Caki2 (cell line): ENCODE measurements around the gene NCBP1. TPM values are rescaled to one million over a fixed set of nuclear protein-coding genes. Genes with fewer than 3 reads are reported as not detected.
A peak's percentile ranks its signal among the peaks of the same experiment; 100 is the strongest.
"Not testable (repeated sequence)": the region's sequence is repeated elsewhere in the genome, so short reads cannot be mapped to it uniquely, and the experiment has no call there.

ENCODE experiments used
- DNase-seq: peaks from one replicate; pipeline ENCODE4 v3.0.0-alpha.2; 2015; ENCODE audit warnings: low read depth
- in situ Hi-C: cut with HindIII; loops from 2 replicates; pipeline ENCODE4 v1.10.0; 2016; ENCODE audit warnings: low sequenced_read_pairs, low pct_unique_long_range_greater_than_20kb, mixed read lengths
- total RNA-seq: library from RNA; depleted of rRNA; stranded (reverse); fragments of >200 nt; shearing (Covaris generic); gene quantifications from 2 replicates; pipeline ENCODE4 v1.2.3, GENCODE V29; 2014; ENCODE audit warnings: low replicate concordance; rRNA removed

The NCBP1 gene
- total RNA-seq, 1 experiment from 2014 or later: 13.5 TPM

GRCh38 chr9:97699281-97699680 lies 65.7 kb downstream of the NCBP1 start:
- DNase-seq, in situ Hi-C loops: not testable (repeated sequence)

- DNase-seq, in situ Hi-C loops: not testable (repeated sequence)
Observed at GRCh38 chr9:97699824-97700223, 66.2 kb downstream of the NCBP1 start.

- peak; percentile 84 for DNase-seq
- in situ Hi-C loops: no loop called here
Observed at GRCh38 chr9:97703437-97704344, 70.1 kb downstream of the NCBP1 start.

GRCh38 chr9:97704345-97704677 lies 70.7 kb downstream of the NCBP1 start:
- in situ Hi-C loops: no loop called here
- no peak for DNase-seq

- DNase-seq: no peak
- in situ Hi-C loops: no loop called here
Observed at GRCh38 chr9:97704851-97705250, 71.2 kb downstream of the NCBP1 start.

GRCh38 chr9:97705354-97705950 lies 71.8 kb downstream of the NCBP1 start:
- in situ Hi-C loops: no loop called here
- DNase-seq: peak; percentile 69

- in situ Hi-C loops: no loop called here
- no peak for DNase-seq
Observed at GRCh38 chr9:97706246-97706645, 72.6 kb downstream of the NCBP1 start.

- in situ Hi-C loops: no loop called here
- DNase-seq: peak; percentile 64
Observed at GRCh38 chr9:97710356-97711222, 77.0 kb downstream of the NCBP1 start.

GRCh38 chr9:97711223-97711626 lies 77.6 kb downstream of the NCBP1 start:
- no peak for DNase-seq
- in situ Hi-C loops: no loop called here

GRCh38 chr9:97714435-97714834 lies 80.8 kb downstream of the NCBP1 start:
- in situ Hi-C loops: no loop called here
- DNase-seq: peak; percentile 80

- in situ Hi-C loops: no loop called here
- no peak for DNase-seq
Observed at GRCh38 chr9:97717866-97718265, 84.2 kb downstream of the NCBP1 start.

- in situ Hi-C loops: no loop called here
- DNase-seq: no peak
Observed at GRCh38 chr9:97721396-97721795, 87.8 kb downstream of the NCBP1 start.

- DNase-seq: no peak
- in situ Hi-C loops: no loop called here
Observed at GRCh38 chr9:97722331-97722730, 88.7 kb downstream of the NCBP1 start.

Other genes with a start within 250 kb of the NCBP1 start
- gene TDRD7, start 221.7 kb upstream of the NCBP1 start, total RNA-seq: 14.2 and 15.4 TPM in 2 replicates
- 19.4 and 25.7 TPM in 2 replicates for gene TMOD1, start 132.2 kb upstream of the NCBP1 start, total RNA-seq
- gene TSTD2, start 453 bp upstream of the NCBP1 start, total RNA-seq: 7.0 and 18.8 TPM in 2 replicates
- gene XPA, start 63.5 kb downstream of the NCBP1 start, total RNA-seq: 0.81 and 7.7 TPM in 2 replicates
- gene FOXE1, start 219.4 kb downstream of the NCBP1 start, total RNA-seq: not detected in 2 replicates